Measurements from ENCODE around the gene CLEC2B.
A peak's percentile ranks its signal among the peaks of the same experiment; 100 is the strongest.
"Not testable (repeated sequence)": the region's sequence is repeated elsewhere in the genome, so short reads cannot be mapped to it uniquely, and the experiment has no call there.

CLEC2B gene

GRCh38 chr12:9869307-9870161 lies at the start of gene CLEC2B:
Gene CLEC2B (minus strand): TSS chr12:9869354.
- DNase-seq = no peak

- DNase-seq = no peak
These were observed 42.6 kb upstream of the CLEC2B start for GRCh38 chr12:9911708-9912107.

GRCh38 chr12:9910716-9911421 lies 41.7 kb upstream of the CLEC2B start:
- DNase-seq = no peak

- DNase-seq = no peak
These were observed 40.6 kb upstream of the CLEC2B start for GRCh38 chr12:9909724-9910123.

- no peak for DNase-seq
These were observed 39.2 kb upstream of the CLEC2B start for GRCh38 chr12:9908350-9908749.

- no peak for DNase-seq
These were observed 38.6 kb upstream of the CLEC2B start for GRCh38 chr12:9907769-9908168.

- DNase-seq = peak; percentile 32
These were observed 37.7 kb upstream of the CLEC2B start for GRCh38 chr12:9906873-9907272.

- DNase-seq = no peak
These were observed 33.5 kb upstream of the CLEC2B start for GRCh38 chr12:9902539-9903228.

- DNase-seq = no peak
These were observed 31.8 kb upstream of the CLEC2B start for GRCh38 chr12:9900930-9901329.

- no peak for DNase-seq
These were observed 30.1 kb upstream of the CLEC2B start for GRCh38 chr12:9899209-9899608.

GRCh38 chr12:9897535-9897934 lies 28.4 kb upstream of the CLEC2B start:
- no peak for DNase-seq

- no peak for DNase-seq
These were observed 26.2 kb upstream of the CLEC2B start for GRCh38 chr12:9895215-9895971.

- no peak for DNase-seq
These were observed 19.6 kb upstream of the CLEC2B start for GRCh38 chr12:9888665-9889273.

GRCh38 chr12:9883175-9883574 lies 14.0 kb upstream of the CLEC2B start:
- no peak for DNase-seq

- DNase-seq = no peak
These were observed 12.8 kb upstream of the CLEC2B start for GRCh38 chr12:9881988-9882387.

- no peak for DNase-seq
These were observed 12.1 kb upstream of the CLEC2B start, which contains the start of gene KLRF2 for GRCh38 chr12:9881246-9881645. Gene KLRF2 (plus strand): TSS chr12:9881489. CDS start chr12:9881596, 107 bp downstream.

- no peak for DNase-seq
These were observed 11.5 kb upstream of the CLEC2B start for GRCh38 chr12:9880532-9881078.

- not testable (repeated sequence) for DNase-seq
These were observed 7.0 kb upstream of the CLEC2B start for GRCh38 chr12:9876120-9876519.

- no peak for DNase-seq
These were observed 3.6 kb upstream of the CLEC2B start for GRCh38 chr12:9872742-9873141.

GRCh38 chr12:9872162-9872561 lies 3.0 kb upstream of the CLEC2B start:
- DNase-seq = no peak

- no peak for DNase-seq
These were observed 1.2 kb upstream of the CLEC2B start for GRCh38 chr12:9870286-9870866.

GRCh38 chr12:9868951-9869306 lies 225 bp downstream of the CLEC2B start:
- no peak for DNase-seq
